H1 (cell line): Measurements from ENCODE around the gene FRMD6. TPM values are rescaled to one million over a fixed set of nuclear protein-coding genes. Genes with fewer than 3 reads are reported as not detected.

Experiments used
- CTCF ChIA-PET: fragments of 300-600 bp; sonication (Branson Sonifier 250); formaldehyde crosslinking; loops from one replicate; lab custom pipeline; 2021; ENCODE audit not compliant: partially characterized antibody; lab: Charles Lee
- POLR2A ChIA-PET: fragments of 300-600 bp; sonication (Branson Sonifier 250); formaldehyde crosslinking; loops from one replicate; lab custom pipeline; 2021; ENCODE audit warnings: inconsistent platforms; ENCODE audit not compliant: partially characterized antibody; lab: Charles Lee
- DNase-seq, 2 experiments: peaks; one replicate each; pipeline versions ENCODE4 v3.0.0 to v3.0.0-alpha.2; 2010 to 2022; ENCODE audit warnings: low spot score in 2 of 2, low read depth in 1 of 2, mixed read lengths in 1 of 2
- FAIRE-seq: peaks from 2 replicates; lab custom pipeline; 2011; peaks lifted over from hg19 to GRCh38; lab: Jason Lieb, UNC
- H2AFZ ChIP-seq: 2 replicates; pipeline ENCODE4 v1.8.1; 2012; ENCODE audit warnings: low read length, inconsistent platforms
- H2AK5ac ChIP-seq: 2 replicates; pipeline ENCODE4 v1.6.1; 2013; ENCODE audit warnings: low read depth, low read length
- H2BK120ac ChIP-seq: replicated peaks from 2 replicates; pipeline ENCODE3; 2013; ENCODE audit warnings: low read depth, low read length, inconsistent platforms
- H2BK12ac ChIP-seq: 2 replicates; pipeline ENCODE4 v1.6.1; 2013; ENCODE audit warnings: low read depth, low read length
- H2BK15ac ChIP-seq: 2 replicates; pipeline ENCODE4 v1.6.1; 2013; ENCODE audit warnings: low read length
- H2BK20ac ChIP-seq: 2 replicates; pipeline ENCODE4 v1.6.1; 2013; ENCODE audit warnings: low read length
- H2BK5ac ChIP-seq: 2 replicates; pipeline ENCODE4 v1.6.1; 2013; ENCODE audit warnings: low read depth, low read length
- H3K14ac ChIP-seq: 2 replicates; pipeline ENCODE4 v1.6.1; 2013; ENCODE audit warnings: inconsistent platforms; ENCODE audit not compliant: insufficient read length
- H3K18ac ChIP-seq: 2 replicates; pipeline ENCODE4 v1.6.1; 2013; ENCODE audit warnings: low read length; ENCODE audit errors: extremely low read depth
- H3K23ac ChIP-seq: 2 replicates; pipeline ENCODE4 v1.6.1; 2013; ENCODE audit warnings: inconsistent platforms; ENCODE audit not compliant: insufficient read length
- H3K23me2 ChIP-seq: 2 replicates; pipeline ENCODE4 v1.6.1; 2013; ENCODE audit warnings: low read depth, low read length
- H3K27ac ChIP-seq: 2 replicates; pipeline ENCODE4 v1.6.1; 2011; ENCODE audit warnings: low read depth, low read length, inconsistent platforms
- H3K27me3 ChIP-seq, 4 experiments: replicated peaks in 1 of 4; 1 replicate in 1 of 4; 2 replicates in 3 of 4; pipeline versions ENCODE4 v1.6.1 to v1.8.1; 2011 to 2013; ENCODE audit warnings: low read length in 3 of 4, mild to moderate bottlenecking in 3 of 4, inconsistent platforms in 2 of 4, mixed read lengths in 2 of 4, moderate library complexity in 1 of 4; ENCODE audit not compliant: control insufficient read depth in 3 of 4, insufficient read depth in 3 of 4; ENCODE audit errors: extremely low read depth in 1 of 4
- H3K36me3 ChIP-seq, 4 experiments: 2 replicates each; pipeline versions ENCODE4 v1.6.1 to v1.8.1; 2011 to 2013; ENCODE audit warnings: mild to moderate bottlenecking in 4 of 4, low read length in 3 of 4, moderate library complexity in 2 of 4, control low read depth in 1 of 4, inconsistent platforms in 1 of 4; ENCODE audit not compliant: insufficient read depth in 4 of 4, control insufficient read depth in 2 of 4
- H3K4ac ChIP-seq: replicated peaks from 2 replicates; pipeline ENCODE3; 2013; ENCODE audit warnings: low read length, low read depth, mixed read lengths, inconsistent platforms; ENCODE audit not compliant: insufficient read length
- H3K4me1 ChIP-seq, 4 experiments: replicated peaks in 1 of 4; 1 replicate in 1 of 4; 2 replicates in 3 of 4; pipeline versions ENCODE4 v1.6.1 to v1.8.1; 2011 to 2013; ENCODE audit warnings: low read length in 3 of 4, inconsistent platforms in 2 of 4, mixed read lengths in 1 of 4; ENCODE audit not compliant: insufficient read depth in 4 of 4, control insufficient read depth in 3 of 4
- H3K4me2 ChIP-seq, 2 experiments: 2 replicates each; pipeline versions ENCODE4 v1.6.1 to v1.8.1; 2011 to 2013; ENCODE audit warnings: low read depth in 2 of 2, low read length in 2 of 2, control low read depth in 1 of 2, inconsistent platforms in 1 of 2, mild to moderate bottlenecking in 1 of 2; ENCODE audit not compliant: insufficient read depth in 1 of 2
- H3K4me3 ChIP-seq, 4 experiments: fragments of 200-600, 300-600 bp in 1 of 4; sonication (generic), shearing (Covaris generic), sonication (Bioruptor Twin) in 1 of 4; 2 replicates each; pipeline versions ENCODE4 v1.5.1 to v1.8.1; 2011 to 2016; ENCODE audit warnings: low read length in 4 of 4, low read depth in 3 of 4, control low read depth in 2 of 4, inconsistent platforms in 2 of 4, mild to moderate bottlenecking in 2 of 4, mixed read lengths in 1 of 4, moderate library complexity in 1 of 4; ENCODE audit not compliant: insufficient read depth in 2 of 4; ENCODE audit errors: extremely low read depth in 1 of 4
- H3K56ac ChIP-seq: replicated peaks from 2 replicates; pipeline ENCODE3; 2013; ENCODE audit warnings: low read depth, mild to moderate bottlenecking, mixed read lengths, low read length, inconsistent platforms; ENCODE audit not compliant: insufficient read length
- H3K79me1 ChIP-seq: 2 replicates; pipeline ENCODE4 v1.6.1; 2013; ENCODE audit warnings: low read depth, low read length, control low read depth
- H3K79me2 ChIP-seq, 2 experiments: 2 replicates each; pipeline versions ENCODE4 v1.6.1 to v1.8.1; 2012 to 2013; ENCODE audit warnings: low read length in 2 of 2, mild to moderate bottlenecking in 2 of 2, inconsistent platforms in 1 of 2; ENCODE audit not compliant: insufficient read depth in 2 of 2, control insufficient read depth in 1 of 2
- H3K9ac ChIP-seq, 4 experiments: replicated peaks in 1 of 4; 1 replicate in 1 of 4; 2 replicates in 3 of 4; pipeline versions ENCODE4 v1.6.1 to v1.8.1; 2011 to 2013; ENCODE audit warnings: low read depth in 3 of 4, low read length in 3 of 4, control low read depth in 2 of 4, mild to moderate bottlenecking in 2 of 4, moderate library complexity in 2 of 4, inconsistent platforms in 1 of 4; ENCODE audit errors: extremely low read depth in 1 of 4
- H3K9me3 ChIP-seq, 2 experiments: 2 replicates each; pipeline versions ENCODE4 v1.6.1 to v1.8.1; 2012 to 2013; ENCODE audit warnings: mild to moderate bottlenecking in 2 of 2, moderate library complexity in 2 of 2, control low read depth in 1 of 2, inconsistent platforms in 1 of 2, low read depth in 1 of 2, low read length in 1 of 2, mixed read lengths in 1 of 2; ENCODE audit not compliant: insufficient read depth in 2 of 2
- H4K20me1 ChIP-seq, 2 experiments: replicated peaks in 1 of 2; 2 replicates each; pipeline versions ENCODE3 to v1.8.1; 2011 to 2013; ENCODE audit warnings: inconsistent platforms in 2 of 2, low read length in 2 of 2, mild to moderate bottlenecking in 1 of 2; ENCODE audit not compliant: insufficient read depth in 2 of 2, control insufficient read depth in 1 of 2
- H4K5ac ChIP-seq: 2 replicates; pipeline ENCODE4 v1.6.1; 2013; ENCODE audit warnings: low read length, low read depth, mixed read lengths, inconsistent platforms; ENCODE audit not compliant: insufficient read length
- H4K8ac ChIP-seq: 2 replicates; pipeline ENCODE4 v1.8.0; 2013; ENCODE audit warnings: mild to moderate bottlenecking, moderate library complexity, low read length, inconsistent platforms; ENCODE audit not compliant: insufficient read depth; ENCODE audit errors: extremely low read depth
- H4K91ac ChIP-seq: replicated peaks from 2 replicates; pipeline ENCODE3; 2013; ENCODE audit warnings: low read length, mixed read lengths, inconsistent platforms; ENCODE audit not compliant: insufficient read length
- CBX8 ChIP-seq: fragments of 300-800, 300-1000 bp; sonication (generic); IDR thresholded peaks from 2 replicates; pipeline ENCODE4 v1.7.1; 2016; ENCODE audit warnings: low read depth, low read length, borderline replicate concordance
- CEBPB ChIP-seq: IDR thresholded peaks from 2 replicates; pipeline ENCODE4 v1.6.1; 2012; ENCODE audit warnings: low read depth, low read length
- CHD1 ChIP-seq: IDR thresholded peaks from 2 replicates; pipeline ENCODE4 v1.6.1; 2012; ENCODE audit warnings: low read depth, low read length, improper control_type of control experiment
- CHD2 ChIP-seq: IDR thresholded peaks from 2 replicates; pipeline ENCODE4 v1.6.1; 2012; ENCODE audit warnings: low read length, improper control_type of control experiment
- JUN ChIP-seq: IDR thresholded peaks from 2 replicates; pipeline ENCODE4 v1.6.1; 2011; ENCODE audit warnings: low read depth, mild to moderate bottlenecking, improper control_type of control experiment, low read length
- KDM1A ChIP-seq: fragments of 200-600, 300-600 bp; sonication (generic); IDR thresholded peaks from 2 replicates; pipeline ENCODE4 v1.7.1; 2016; ENCODE audit warnings: mild to moderate bottlenecking, low read length, borderline replicate concordance
- KDM4A ChIP-seq: IDR thresholded peaks from one replicate; pipeline ENCODE4 v1.7.1; 2012; ENCODE audit warnings: low read depth, mild to moderate bottlenecking, moderate library complexity, low read length, inconsistent platforms; ENCODE audit not compliant: severe bottlenecking
- NANOG ChIP-seq: IDR thresholded peaks from 2 replicates; pipeline ENCODE4 v1.6.1; 2011; ENCODE audit warnings: low read length, low read depth, mild to moderate bottlenecking, inconsistent platforms; ENCODE audit not compliant: insufficient read depth, poor library complexity, severe bottlenecking
- RAD21 ChIP-seq, 2 experiments: IDR thresholded peaks in 1 of 2; conservative IDR thresholded peaks in 1 of 2; 2 replicates each; pipeline ENCODE4 v1.6.1; 2011; ENCODE audit warnings: low read depth in 2 of 2, low read length in 2 of 2, improper control_type of control experiment in 1 of 2, inconsistent platforms in 1 of 2, mild to moderate bottlenecking in 1 of 2, moderate library complexity in 1 of 2
- RFX5 ChIP-seq: IDR thresholded peaks from 2 replicates; pipeline ENCODE4 v1.6.1; 2011; ENCODE audit warnings: low read depth, low read length, improper control_type of control experiment, borderline replicate concordance
- SIN3A ChIP-seq, 2 experiments: IDR thresholded peaks in 1 of 2; conservative IDR thresholded peaks in 1 of 2; 2 replicates each; pipeline ENCODE4 v1.6.1; 2011 to 2012; ENCODE audit warnings: low read length in 2 of 2, improper control_type of control experiment in 1 of 2, low read depth in 1 of 2, mild to moderate bottlenecking in 1 of 2
- WGBS, 2 experiments: shearing (Covaris generic) in 1 of 2; methylation state at CpG; one replicate each; pipeline versions ENCODE4 v1.1.6 to v1.1.7; 2013 to 2015; ENCODE audit warnings: low lambda C conversion rate in 2 of 2, mixed read lengths in 2 of 2, inconsistent platforms in 1 of 2, low coverage in 1 of 2, missing lambda C conversion rate in 1 of 2; ENCODE audit not compliant: insufficient replicate concordance in 2 of 2, insufficient coverage in 1 of 2, insufficient read length in 1 of 2; ENCODE audit errors: extremely low coverage in 1 of 2, missing lambda C conversion rate in 1 of 2; 5-methylcytosine and 5-hydroxymethylcytosine counted together
- polyA plus RNA-seq, 7 experiments: library from polyadenylated mRNA; depleted of rRNA in 3 of 7; stranded (reverse) in 5 of 7; unstranded in 2 of 7; fragments of >200 nt in 5 of 7; fragments of 200-250 nt in 2 of 7; gene quantifications; 1 replicate in 5 of 7; 2 replicates in 1 of 7; 4 replicates in 1 of 7; pipeline versions ENCODE4 v1.2.1 to v1.2.3, GENCODE V29; 2011 to 2013; ENCODE audit warnings: missing spikeins in 2 of 7, mixed read lengths in 2 of 7
- total RNA-seq: library from RNA; stranded (reverse); fragmentation: NEBNext Ultra II Directional; extraction: Animal tissue kit (Norgen Biotek cat#: 25700); gene quantifications from 2 replicates; pipeline ENCODE4 v1.2.1, GENCODE V29; 2021

FRMD6 gene
- total and polyA plus RNA-seq, 2 of the 8 experiments (the other 6 are each of a cell fraction or from before 2014, with no cell fraction given): 5.4 to 23.7 TPM

DNA sequence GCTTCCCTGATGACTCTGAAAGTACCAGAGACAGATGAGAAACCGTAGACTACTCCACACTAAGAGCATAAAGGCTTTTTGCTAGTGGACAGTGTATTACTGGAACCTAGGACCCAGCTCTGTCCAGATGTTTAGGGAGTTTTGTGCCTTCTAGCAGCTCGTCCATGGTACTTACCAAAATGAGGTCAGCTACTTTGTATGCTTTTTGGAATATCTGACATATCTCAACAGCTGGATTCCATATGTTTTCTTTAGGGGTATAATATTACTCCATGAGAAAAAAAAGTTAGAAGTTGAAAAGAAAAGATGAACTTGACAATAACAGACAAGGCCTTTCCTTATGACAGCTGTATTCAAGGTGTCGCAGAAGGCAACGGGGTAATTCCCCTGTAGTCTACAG, 32.1 kb upstream of the FRMD6 start:
- CTCF ChIA-PET: interaction anchor here (1.1 to 1.2 kb wide), 2 partner anchors 28 to 336 kb away, joined by 3 to 6 read pairs; no protein-coding TSS in a partner anchor

More for the DNA sequence above, 32.1 kb upstream of the FRMD6 start:
- H3K79me1 ChIP-seq: no peaks in the 10 kb centered on the region
- H3K56ac ChIP-seq: no peak overlapping the region
- H2BK20ac ChIP-seq: no peak overlapping the region
- no peak overlapping the region for H2AK5ac ChIP-seq
- no peak overlapping the region for H2BK5ac ChIP-seq
- no peaks in the 10 kb centered on the region for H3K36me3 ChIP-seq
- no peak overlapping the region for H3K9ac ChIP-seq
- FAIRE-seq (no peak), DNase-seq (no peak)
- no peak overlapping the region for H4K91ac ChIP-seq
- POLR2A ChIA-PET: no interaction called here
- no peak overlapping the region for H3K27ac ChIP-seq
- H3K4me3 ChIP-seq: no peak overlapping the region
- H3K79me2 ChIP-seq: no peaks in the 10 kb centered on the region
- no peak overlapping the region for H3K23ac ChIP-seq
- no peak overlapping the region; the same call in 1 of the 2 replicates for H2AFZ ChIP-seq
- no peak overlapping the region for H2BK120ac ChIP-seq
- no peaks in the 10 kb centered on the region for H3K23me2 ChIP-seq
- H3K9me3 ChIP-seq: no peaks in the 10 kb centered on the region
- no peak overlapping the region for H3K18ac ChIP-seq
- H2BK12ac ChIP-seq: no peak overlapping the region
- H4K8ac ChIP-seq: no peak overlapping the region
- H4K5ac ChIP-seq: no peak overlapping the region
- whole genome bisulfite sequencing, 2 experiments: 87% methylated on average over 4 of the region's 4 CpGs; no CpG with 5 or more reads in 1 of the 2 experiments
- H3K4ac ChIP-seq: no peak overlapping the region
- no peaks in the 10 kb centered on the region for H3K27me3 ChIP-seq
- peaks cover 0 to 4% (median 1%) of the 10 kb centered on the region in 4 experiments; a peak in 1 of 7 replicates for H3K4me1 ChIP-seq
- H3K4me2 ChIP-seq: no peak overlapping the region
- H2BK15ac ChIP-seq: no peak overlapping the region
- H4K20me1 ChIP-seq: no peaks in the 10 kb centered on the region
- H3K14ac ChIP-seq: no peak overlapping the region
- no peak for TF ChIP-seq CEBPB
- TF ChIP-seq KDM4A: no peak
- no peak for TF ChIP-seq RAD21 (IDR thresholded peaks at IDR 0.05 in 1 of 2, conservative IDR thresholded peaks at IDR 0.05 in 1 of 2; ENCODE audit: low read depth in 2 of 2, low read length in 2 of 2)
- no peak for TF ChIP-seq RFX5
- no peak for TF ChIP-seq NANOG
- no peak for TF ChIP-seq JUN
- no peak for TF ChIP-seq KDM1A
- no peak for TF ChIP-seq CHD2
- no peak for TF ChIP-seq SIN3A (conservative IDR thresholded peaks at IDR 0.05 in 1 of 2, IDR thresholded peaks at IDR 0.05 in 1 of 2; ENCODE audit: low read depth in 1 of 2, low read length in 2 of 2)
- TF ChIP-seq CBX8: no peak
- no peak for TF ChIP-seq CHD1
